WTC11 (cell line): ENCODE results near the gene PTPN12. TPM values are rescaled to one million over a fixed set of nuclear protein-coding genes. Genes with fewer than 3 reads are reported as not detected.

Experiments used
- ATAC-seq: fragments of 200-7000 bp; cut with Tn5 transposase; 2 replicates; pipeline ENCODE4 v1.10.0; 2021; ENCODE audit warnings: mild to moderate bottlenecking, moderate library complexity
- CTCF ChIA-PET: fragments of 300-600 bp; sonication (Branson Sonifier 250); formaldehyde crosslinking; loops from one replicate; lab custom pipeline; 2021; ENCODE audit warnings: antibody characterized with exemption; lab: Charles Lee
- POLR2A ChIA-PET: fragments of 350-600 bp; sonication (Branson Sonifier 250); formaldehyde crosslinking; loops from one replicate; lab custom pipeline; 2021; ENCODE audit warnings: antibody characterized with exemption; lab: Charles Lee
- DNase-seq: peaks from one replicate; pipeline ENCODE4 v3.0.0; 2021; ENCODE audit warnings: low spot score
- H3K27ac Mint-ChIP-seq: 2 replicates; pipeline ENCODE4 v1.8.0; 2021; ENCODE audit warnings: mixed read lengths
- H3K27me3 Mint-ChIP-seq: 2 replicates; pipeline ENCODE4 v1.8.0; 2021; ENCODE audit warnings: low read depth, mild to moderate bottlenecking, moderate library complexity, mixed read lengths
- H3K36me3 Mint-ChIP-seq: 2 replicates; pipeline ENCODE4 v1.8.0; 2021; ENCODE audit warnings: mixed read lengths
- H3K4me1 Mint-ChIP-seq: 2 replicates; pipeline ENCODE4 v1.8.0; 2022; ENCODE audit warnings: mixed read lengths
- H3K4me3 Mint-ChIP-seq: 2 replicates; pipeline ENCODE4 v1.8.0; 2021; ENCODE audit warnings: mild to moderate bottlenecking, moderate library complexity, mixed read lengths
- H3K9me3 Mint-ChIP-seq: 2 replicates; pipeline ENCODE4 v1.8.0; 2021; ENCODE audit warnings: mixed read lengths
- AR ChIP-seq: fragments of 250-450 bp; sonication (Bioruptor Pico); IDR thresholded peaks from 2 replicates; pipeline ENCODE4 v1.9.0; 2021; ENCODE audit warnings: mild to moderate bottlenecking
- ATF1 ChIP-seq: sonication (generic); formaldehyde crosslinking; IDR thresholded peaks from 2 replicates; pipeline ENCODE4 v1.8.1; 2023; ENCODE audit warnings: mild to moderate bottlenecking, moderate library complexity, missing genetic modification reagents
- E2F4 ChIP-seq: sonication (generic); formaldehyde crosslinking; IDR thresholded peaks from 2 replicates; pipeline ENCODE4 v1.8.1; 2022; ENCODE audit warnings: low read depth, mild to moderate bottlenecking, moderate library complexity, missing genetic modification reagents, borderline replicate concordance
- ERG ChIP-seq: fragments of 250-450 bp; sonication (Bioruptor Pico); IDR thresholded peaks from 2 replicates; pipeline ENCODE4 v1.8.0; 2021; ENCODE audit warnings: mild to moderate bottlenecking
- ESRRA ChIP-seq: sonication (generic); formaldehyde crosslinking; IDR thresholded peaks from 2 replicates; pipeline ENCODE4 v1.8.1; 2022; ENCODE audit warnings: mild to moderate bottlenecking, missing genetic modification reagents, borderline replicate concordance
- FOXK1 ChIP-seq: sonication (generic); formaldehyde crosslinking; IDR thresholded peaks from 2 replicates; pipeline ENCODE4 v1.8.0; 2022; ENCODE audit warnings: mild to moderate bottlenecking, moderate library complexity, missing genetic modification reagents
- GRHL2 ChIP-seq: fragments of 250-450 bp; sonication (Bioruptor Pico); IDR thresholded peaks from 2 replicates; pipeline ENCODE4 v1.8.0; 2022; ENCODE audit warnings: mild to moderate bottlenecking, moderate library complexity; ENCODE audit not compliant: insufficient replicate concordance, severe bottlenecking
- HMGA2 ChIP-seq: fragments of 250-450 bp; sonication (Bioruptor Pico); IDR thresholded peaks from 2 replicates; pipeline ENCODE4 v1.4.0; 2021; ENCODE audit warnings: mild to moderate bottlenecking, moderate library complexity
- JAZF1 ChIP-seq: fragments of 250-450 bp; sonication (Bioruptor Pico); IDR thresholded peaks from 2 replicates; pipeline ENCODE4 v1.9.0; 2021; ENCODE audit warnings: moderate library complexity, mild to moderate bottlenecking, inconsistent platforms
- NFATC4 ChIP-seq: fragments of 250-450 bp; sonication (Bioruptor Pico); IDR thresholded peaks from 2 replicates; pipeline ENCODE4 v1.9.0; 2021; ENCODE audit warnings: mild to moderate bottlenecking
- NFYB ChIP-seq: sonication (generic); formaldehyde crosslinking; conservative IDR thresholded peaks from 2 replicates; pipeline ENCODE4 v1.8.0; 2022; ENCODE audit warnings: low read depth, missing genetic modification reagents
- NR2C2 ChIP-seq: sonication (generic); formaldehyde crosslinking; IDR thresholded peaks from 2 replicates; pipeline ENCODE4 v1.8.0; 2022; ENCODE audit warnings: mild to moderate bottlenecking, missing genetic modification reagents
- TP53 ChIP-seq: sonication (generic); formaldehyde crosslinking; IDR thresholded peaks from 2 replicates; pipeline ENCODE4 v1.8.1; 2023; ENCODE audit warnings: mild to moderate bottlenecking, missing genetic modification reagents
- ZNF121 ChIP-seq: sonication (generic); formaldehyde crosslinking; IDR thresholded peaks from 2 replicates; pipeline ENCODE4 v1.8.0; 2023; ENCODE audit warnings: missing genetic modification reagents
- ZNF263 ChIP-seq: sonication (generic); formaldehyde crosslinking; IDR thresholded peaks from 2 replicates; pipeline ENCODE4 v1.8.1; 2022; ENCODE audit warnings: low read depth, mild to moderate bottlenecking, moderate library complexity, missing genetic modification reagents
- ZNF416 ChIP-seq: fragments of 250-450 bp; sonication (Bioruptor Pico); IDR thresholded peaks from 2 replicates; pipeline ENCODE4 v1.9.0; 2021; ENCODE audit warnings: mild to moderate bottlenecking, inconsistent platforms
- ZNF532 ChIP-seq: fragments of 250-450 bp; sonication (Bioruptor Pico); IDR thresholded peaks from 2 replicates; pipeline ENCODE4 v1.9.0; 2021; ENCODE audit warnings: mild to moderate bottlenecking, borderline replicate concordance
- total RNA-seq: library from RNA; stranded (reverse); gene quantifications from 3 replicates; pipeline ENCODE4 v1.2.3, GENCODE V29; 2021

PTPN12 gene
- total RNA-seq, 1 experiment from 2014 or later, result 102 TPM

- TF ChIP-seq ZNF263 (CRISPR knock-in tag), result no peak
- TF ChIP-seq, all 79 proteins: peak for 0
These were observed 16.0 kb downstream of the PTPN12 start (continued) for GRCh38 chr7:77553123-77553522.

GRCh38 chr7:77558284-77558967, 21.3 kb downstream of the PTPN12 start:
- H3K9me3 Mint-ChIP-seq, result no peaks in the 10 kb centered on the region
- ATAC-seq (no peak), DNase-seq (no peak)
- peaks cover 64% of the 10 kb centered on the region for H3K4me1 Mint-ChIP-seq
- TF ChIP-seq NR2C2 (CRISPR knock-in tag), result no peak
- no peak for TF ChIP-seq ZNF121 (CRISPR knock-in tag)
- no peak for TF ChIP-seq ATF1 (CRISPR knock-in tag)
- TF ChIP-seq NFYB (CRISPR knock-in tag), result no peak
- no peak for TF ChIP-seq E2F4 (CRISPR knock-in tag)
- no peak for TF ChIP-seq FOXK1 (CRISPR knock-in tag)
- no peak for TF ChIP-seq TP53
- no peak for TF ChIP-seq NFATC4
- no peak for TF ChIP-seq ZNF532
- no peak for TF ChIP-seq ZNF416 (CRISPR knock-in tag)
- TF ChIP-seq ESRRA, result no peak
- no peak for TF ChIP-seq HMGA2 (CRISPR knock-in tag)
- no peak for TF ChIP-seq AR (CRISPR knock-in tag)
- TF ChIP-seq ERG (CRISPR knock-in tag), result no peak
- TF ChIP-seq JAZF1 (CRISPR knock-in tag), result no peak
- no peak for TF ChIP-seq GRHL2
- no peak overlapping the region for H3K4me3 Mint-ChIP-seq
- H3K36me3 Mint-ChIP-seq, result no peaks in the 10 kb centered on the region; the same call in 1 of the 2 replicates
- POLR2A ChIA-PET, result no interaction called here
- H3K27ac Mint-ChIP-seq, result no peak overlapping the region
- no peaks in the 10 kb centered on the region for H3K27me3 Mint-ChIP-seq
- CTCF ChIA-PET, result no interaction called here
